ENCODE measurements around the gene JAGN1.
"Not testable (repeated sequence)": the region's sequence is repeated elsewhere in the genome, so short reads cannot be mapped to it uniquely, and the experiment has no call there.

- not testable (repeated sequence) for TF ChIP-seq CTCF (conservative IDR thresholded peaks at IDR 0.05; ENCODE audit: low read depth, low read length); EZH2 (IDR thresholded peaks at IDR 0.05; ENCODE audit: low read length, unreplicated experiment)
Measured at GRCh38 chr3:9939906-9940305, 49.5 kb downstream of the JAGN1 start.

All from PC-3 (cell line).